ENCODE measurements around the gene PHF8.

Gene PHF8

DNA sequence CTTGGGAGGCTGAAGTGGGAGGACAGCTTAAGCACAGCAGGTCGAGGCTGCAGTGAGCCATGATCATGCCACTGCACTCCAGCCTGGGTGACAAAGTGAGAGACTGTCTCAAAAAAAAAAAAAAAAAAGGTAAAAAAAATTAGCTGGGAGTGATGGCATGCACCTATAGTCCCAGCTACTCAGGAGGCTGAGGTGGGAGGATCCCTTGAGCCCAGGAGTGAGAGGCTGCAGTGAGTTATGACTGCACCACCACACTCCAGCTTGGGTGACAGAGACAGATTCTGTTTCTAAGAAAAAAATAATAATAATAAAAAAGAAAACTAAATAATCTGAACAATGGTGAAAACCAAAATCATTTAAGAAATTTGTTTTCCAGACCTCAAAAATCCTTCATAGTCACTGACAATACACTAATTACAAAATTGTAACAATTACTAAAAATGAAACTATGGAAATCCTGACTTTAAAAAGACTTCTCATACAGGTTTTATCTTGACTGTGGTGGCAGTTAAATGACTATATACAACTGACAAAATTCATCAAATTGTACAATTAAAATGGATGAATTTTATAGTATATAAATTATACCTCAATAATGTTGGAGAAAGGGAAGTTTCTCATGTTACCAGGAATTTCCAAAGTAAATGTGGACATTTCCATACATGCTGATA lies 31.3 kb downstream of the PHF8 start:
- no peak for DNase-seq

DNA sequence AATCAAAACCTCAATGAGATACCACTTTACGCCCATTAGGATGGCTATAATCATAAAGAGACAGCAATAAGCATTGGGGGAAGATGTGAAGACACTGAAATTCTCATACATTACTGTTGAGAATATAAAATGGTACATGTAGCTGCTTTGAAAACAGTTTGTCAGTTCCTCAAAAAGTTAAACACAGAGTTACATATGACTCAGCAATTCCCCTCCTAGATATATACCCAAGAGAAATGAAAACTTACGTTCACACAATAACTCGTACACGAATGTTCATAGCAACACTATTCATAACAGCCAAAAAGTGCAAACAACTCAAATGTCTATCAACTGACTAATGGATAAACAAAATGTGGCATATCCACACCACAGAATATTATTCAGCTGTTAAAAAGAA lies 36.6 kb downstream of the PHF8 start:
- DNase-seq, result no peak

DNA sequence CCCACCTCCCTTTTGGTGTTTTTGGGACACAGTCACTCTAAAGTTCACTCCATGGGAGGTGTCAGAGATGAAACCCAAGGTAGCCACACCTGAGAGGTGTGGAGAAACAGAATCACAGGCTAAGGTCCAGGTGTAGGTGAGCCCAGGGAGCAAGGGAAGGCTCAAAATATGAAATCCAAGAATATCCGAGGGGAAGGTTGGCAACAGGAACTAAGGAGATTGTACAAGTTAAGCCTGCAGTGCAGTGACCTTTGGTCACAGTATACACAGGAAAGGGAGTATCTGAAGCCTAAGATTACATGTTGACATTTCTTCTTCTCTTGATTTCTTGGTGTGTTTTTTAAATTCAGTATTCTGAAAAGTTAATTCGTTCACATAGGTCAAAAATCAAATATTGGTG lies 46.5 kb downstream of the PHF8 start:
- DNase-seq, result no peak

DNA sequence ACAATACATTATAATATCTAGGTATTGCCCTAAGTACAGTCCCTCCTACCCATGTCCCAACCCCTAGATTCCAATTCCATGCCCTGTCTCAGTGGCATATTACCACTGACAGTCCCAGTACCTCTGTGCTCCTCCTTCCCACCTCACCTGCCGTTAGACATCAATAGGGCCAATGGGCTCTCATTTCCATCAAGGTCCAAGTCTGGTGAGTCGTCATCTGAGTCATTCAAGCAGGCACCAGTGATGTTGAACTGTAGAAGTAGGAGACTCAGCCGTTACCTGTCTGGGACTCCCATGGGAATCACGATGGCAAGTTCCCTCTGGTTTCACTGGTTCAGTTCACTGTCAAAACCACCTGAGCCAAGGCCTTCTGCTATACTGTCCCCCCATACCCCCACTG lies 51.7 kb downstream of the PHF8 start:
- DNase-seq, result no peak

DNA sequence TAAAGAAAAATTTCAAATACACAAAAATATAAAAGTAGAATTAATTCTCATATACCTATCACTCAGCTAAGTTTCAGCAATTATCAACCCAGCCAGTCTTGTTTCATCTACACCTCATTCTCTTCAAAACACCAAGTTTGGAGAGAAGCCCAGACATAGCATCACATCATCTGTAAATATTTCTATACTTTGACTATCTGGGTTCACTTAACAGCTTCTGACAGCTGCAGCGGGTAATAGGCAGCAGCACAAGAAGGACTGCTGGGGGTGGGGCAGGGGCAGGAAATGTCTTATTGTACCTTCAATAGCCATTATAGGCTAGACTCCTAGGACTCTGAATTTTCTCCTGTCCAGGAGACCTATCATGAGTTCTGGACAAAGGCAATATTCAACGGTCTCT lies 54.1 kb downstream of the PHF8 start:
- no peak for DNase-seq

DNA sequence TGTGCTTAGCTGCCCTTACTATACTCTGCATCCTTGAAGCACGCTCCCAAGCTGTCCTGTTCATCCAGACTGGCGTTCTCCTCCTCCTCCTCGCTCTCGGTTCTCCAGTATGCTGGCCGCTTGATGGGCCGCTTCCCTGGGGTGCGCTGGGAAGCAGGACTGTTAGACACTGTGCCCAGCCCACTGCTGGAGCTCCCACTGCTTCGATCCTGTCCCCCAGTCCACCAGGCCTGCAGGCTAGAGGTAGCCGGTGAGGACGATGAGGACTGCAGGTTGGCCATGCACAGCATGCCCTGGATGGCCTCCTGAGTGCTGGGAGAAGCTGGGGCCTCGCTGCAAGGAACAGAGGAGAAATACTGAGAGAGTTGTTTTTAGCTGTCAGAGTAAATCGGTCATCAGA lies 59.4 kb downstream of the PHF8 start:
- no peak for DNase-seq

DNA sequence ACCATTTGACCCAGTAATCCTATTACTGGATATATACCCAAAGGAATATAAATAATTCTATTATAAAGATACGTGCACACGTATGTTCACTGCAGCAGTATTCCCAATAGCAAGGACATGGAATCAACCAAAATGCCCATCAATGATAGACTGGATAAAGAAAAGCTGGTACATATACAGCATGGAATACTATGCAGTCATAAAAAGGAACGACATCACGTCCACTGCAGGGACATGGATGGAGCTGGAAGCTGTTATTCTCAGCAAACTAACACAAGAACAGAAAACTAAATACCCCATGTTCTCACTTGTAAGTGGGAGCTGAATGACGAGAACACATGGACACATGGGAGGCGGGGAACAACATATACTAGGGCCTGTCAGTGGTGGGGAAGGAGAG lies 69.7 kb downstream of the PHF8 start:
- DNase-seq, result no peak

DNA sequence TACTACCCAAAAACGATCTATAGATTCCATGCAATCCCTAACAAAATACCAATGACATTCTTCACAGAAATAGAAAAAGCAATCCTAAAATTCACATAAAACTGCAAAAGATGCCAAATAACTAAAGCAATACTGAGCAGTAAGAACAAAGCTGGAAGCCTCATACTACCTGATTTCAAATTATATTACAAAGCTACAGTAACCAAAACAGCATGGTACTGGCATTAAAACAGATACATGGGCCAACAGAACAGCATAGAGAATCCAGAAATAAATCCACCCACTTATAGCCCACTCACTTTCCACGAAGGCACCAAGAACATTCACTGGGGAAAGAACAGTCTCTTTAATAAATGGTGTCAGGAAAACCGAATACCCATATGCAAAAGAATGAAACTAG lies 74.7 kb downstream of the PHF8 start:
- DNase-seq, result no peak

DNA sequence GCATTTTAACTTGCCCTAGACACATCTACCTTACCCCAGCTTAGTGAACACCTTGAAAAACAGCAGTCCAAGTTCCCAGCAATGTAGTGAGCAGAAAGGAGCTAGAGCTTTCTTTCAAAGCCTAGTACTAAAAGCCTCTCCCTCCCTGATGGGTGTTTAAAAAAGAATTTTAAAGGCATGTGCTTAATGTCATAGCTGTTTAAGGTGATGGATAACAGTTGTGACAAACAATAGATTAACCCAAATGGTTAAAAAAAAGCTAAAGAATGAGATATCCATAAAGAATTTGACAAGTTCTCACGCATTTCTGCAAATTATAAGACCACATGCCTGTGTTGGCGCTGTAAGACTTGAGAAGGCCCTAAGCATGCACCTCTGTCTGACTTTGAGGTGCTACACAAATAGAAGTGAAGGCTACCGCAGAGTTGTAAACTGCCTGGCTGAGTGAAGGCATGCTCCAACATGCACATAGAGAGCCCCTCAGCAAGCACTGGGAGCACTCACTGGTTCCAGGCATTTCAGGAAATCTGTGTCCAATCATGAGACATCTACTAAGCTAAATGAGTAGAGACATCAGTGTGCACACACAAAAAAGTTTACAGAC lies 94.0 kb downstream of the PHF8 start:
- no peak for DNase-seq

DNA sequence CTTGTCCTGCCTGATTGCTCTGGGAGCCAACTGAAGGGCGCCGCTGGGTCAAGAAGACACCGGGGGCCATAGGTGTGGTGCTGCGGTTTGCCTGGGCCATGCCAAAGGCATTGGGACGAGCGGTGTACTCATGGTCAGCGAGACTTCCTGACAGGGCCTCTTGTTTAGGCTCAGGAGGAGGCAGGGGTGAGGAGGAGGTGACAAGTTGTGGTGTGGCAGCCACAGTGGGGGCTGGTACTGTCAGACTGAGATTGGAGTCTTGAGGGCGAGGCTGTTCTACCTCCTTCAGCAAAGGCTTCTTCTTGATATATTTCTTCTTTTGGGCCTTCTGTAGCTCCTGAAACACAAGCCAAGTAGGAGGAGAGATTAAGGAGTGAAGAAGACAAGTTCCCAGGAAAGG lies 104.1 kb downstream of the PHF8 start:
- DNase-seq, result no peak

DNA sequence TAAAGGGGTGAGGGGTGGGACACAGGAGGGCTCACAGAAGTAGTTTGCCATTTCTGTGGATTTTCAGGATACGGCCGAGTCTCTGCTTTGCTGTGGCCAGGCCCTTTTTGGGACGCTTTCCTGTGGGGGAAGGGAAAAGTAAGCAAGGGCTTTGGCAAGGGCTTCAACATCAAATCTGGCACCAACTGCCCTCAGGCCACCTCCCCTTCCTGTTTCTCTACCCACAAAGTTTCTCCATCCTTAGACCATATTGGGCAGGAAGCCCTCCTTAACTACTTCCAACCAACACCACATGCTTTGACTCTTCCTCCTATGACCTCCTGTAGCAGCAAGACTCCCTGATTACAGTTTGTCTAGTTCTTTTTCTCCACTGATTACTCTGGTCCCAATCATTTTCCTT lies 105.1 kb downstream of the PHF8 start:
- DNase-seq, result no peak

DNA sequence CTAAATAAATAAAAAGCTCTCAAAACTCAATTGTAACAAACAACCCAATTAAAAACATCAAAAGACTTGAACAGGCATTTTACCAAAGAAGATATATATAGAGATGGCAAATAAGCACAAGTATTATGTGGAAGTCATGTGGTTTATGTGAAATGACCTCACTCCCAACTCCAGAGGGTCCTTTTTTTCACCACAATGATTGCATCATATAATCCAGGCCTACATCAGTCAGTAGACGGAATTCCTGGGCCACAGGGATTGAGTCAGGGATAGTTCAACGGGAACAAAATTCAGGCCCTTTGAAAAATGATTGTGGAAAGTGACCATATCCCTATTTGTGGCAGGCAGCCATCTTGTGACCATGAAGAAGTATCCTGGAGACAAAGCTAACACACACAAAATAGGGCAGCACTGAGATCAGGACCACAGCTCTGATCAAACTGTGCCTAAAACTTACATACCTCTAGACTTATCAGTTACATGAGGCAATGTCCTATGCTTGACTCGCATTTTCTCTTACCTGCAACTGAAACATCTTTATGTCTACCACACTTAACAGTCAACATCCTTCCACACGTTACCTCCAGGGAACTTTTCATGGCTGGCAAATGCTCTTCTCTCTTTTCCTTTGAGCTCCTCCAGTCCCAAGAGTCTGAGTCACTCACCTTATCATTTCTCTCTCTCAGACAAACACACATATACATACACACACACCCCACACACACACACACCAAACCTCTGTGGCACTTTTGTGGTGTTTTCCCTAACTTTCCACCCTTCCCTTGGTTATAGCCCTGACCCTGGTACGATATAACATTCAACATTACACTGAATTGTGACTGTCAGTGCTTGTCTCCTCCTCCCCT lies 113.5 kb downstream of the PHF8 start:
- no peak for DNase-seq

DNA sequence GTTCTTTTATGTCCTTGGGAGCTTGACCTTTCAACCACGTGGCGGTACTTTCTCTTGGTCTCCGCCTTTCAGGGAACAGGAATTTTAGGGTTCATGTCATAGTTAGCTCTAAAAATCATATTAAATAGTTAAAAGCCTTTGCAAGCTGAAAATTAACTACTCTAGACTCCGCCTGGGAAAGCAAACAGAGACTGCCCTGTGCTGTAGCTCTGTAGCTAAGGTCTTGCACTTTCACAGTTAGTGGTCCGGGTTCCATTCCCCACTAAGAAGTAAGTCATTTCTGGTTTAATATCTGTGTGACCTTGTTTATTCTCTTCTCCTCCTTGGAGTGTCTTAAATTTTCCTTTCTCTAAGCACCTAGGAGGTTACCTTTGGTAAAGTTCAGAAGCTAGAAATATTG lies 118.2 kb downstream of the PHF8 start:
- no peak for DNase-seq

DNA sequence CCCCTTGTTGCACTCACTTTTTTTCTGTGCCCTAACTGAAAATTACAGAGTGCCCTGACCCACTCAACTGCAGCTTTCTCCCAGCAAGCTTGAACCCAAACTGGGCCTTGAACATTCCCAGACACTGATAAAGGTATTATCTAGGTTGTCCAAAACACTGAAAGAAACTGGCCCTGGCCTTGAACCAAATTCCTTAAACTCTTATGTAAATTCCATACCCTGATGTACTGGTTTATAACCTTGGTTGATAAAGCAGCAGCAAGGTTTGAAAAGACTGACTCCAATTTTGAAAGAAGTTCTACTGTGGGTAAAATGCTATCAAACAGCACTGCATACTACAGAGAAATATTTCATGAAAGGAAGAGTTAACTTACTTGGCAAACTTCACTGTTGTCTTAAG lies 125.6 kb downstream of the PHF8 start:
- DNase-seq, result no peak

DNA sequence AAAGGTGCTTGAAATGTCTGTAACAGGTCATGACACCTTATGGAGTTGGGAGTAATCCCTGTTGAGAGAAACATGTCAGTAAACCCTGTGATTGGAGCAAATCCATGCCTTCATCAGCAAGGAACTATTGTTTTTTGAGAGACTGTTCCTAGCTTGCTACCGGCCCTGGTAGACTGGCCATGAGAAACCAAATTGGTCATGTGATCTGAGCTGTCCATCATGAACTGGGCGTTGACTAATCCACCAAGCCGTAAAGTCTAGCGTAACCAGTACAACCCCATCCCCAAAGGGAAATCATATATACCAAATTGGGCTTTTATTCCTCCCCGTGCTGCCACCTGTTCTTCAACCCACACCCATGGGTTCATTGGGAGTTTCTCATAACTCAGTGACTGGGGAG lies 143.7 kb downstream of the PHF8 start:
- DNase-seq, result no peak

DNA sequence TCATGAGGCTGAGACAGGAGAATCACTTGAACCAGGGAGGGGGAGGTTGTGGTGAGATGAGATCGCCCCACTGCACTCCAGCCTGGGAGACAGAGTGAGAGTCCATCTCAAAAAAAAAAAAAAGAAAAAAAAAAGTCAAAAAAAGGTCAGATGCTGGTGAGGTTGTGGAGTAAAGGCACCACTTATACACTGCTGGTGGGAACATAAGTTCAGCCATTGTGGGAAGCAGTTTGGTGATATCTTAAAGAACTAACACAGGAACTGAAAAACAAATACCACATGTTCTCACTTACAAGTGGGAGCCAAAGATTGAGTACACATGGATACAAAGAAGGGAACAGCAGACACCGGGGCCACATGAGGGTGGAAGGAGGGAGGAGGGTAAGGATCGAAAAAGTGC lies 149.0 kb downstream of the PHF8 start:
- no peak for DNase-seq

All from CD4-positive, alpha-beta T cell treated with Interleukin-10 for 1 hour (primary cell).